Progenitor cell of endocrine pancreas (in vitro differentiated cells): Measurements from ENCODE around the gene THPO. TPM values are rescaled to one million over a fixed set of nuclear protein-coding genes. Genes with fewer than 3 reads are reported as not detected.

ENCODE experiments used
- DNase-seq: peaks from one replicate; pipeline ENCODE4 v3.0.0; 2021; ENCODE audit warnings: low spot score; ENCODE audit not compliant: unreplicated experiment
- H3K27ac Mint-ChIP-seq: 2 replicates; pipeline ENCODE4 v1.8.0; 2021; ENCODE audit warnings: mild to moderate bottlenecking, moderate library complexity, mixed read lengths
- H3K27me3 Mint-ChIP-seq: 2 replicates; pipeline ENCODE4 v1.8.0; 2021; ENCODE audit warnings: mixed read lengths
- H3K36me3 Mint-ChIP-seq: 2 replicates; pipeline ENCODE4 v1.8.0; 2022; ENCODE audit warnings: mixed read lengths; ENCODE audit not compliant: insufficient read depth
- H3K4me1 Mint-ChIP-seq: 2 replicates; pipeline ENCODE4 v1.8.0; 2021; ENCODE audit warnings: low read depth, mixed read lengths
- H3K4me3 Mint-ChIP-seq: 2 replicates; pipeline ENCODE4 v1.8.0; 2021; ENCODE audit warnings: low read depth, mild to moderate bottlenecking, moderate library complexity, mixed read lengths
- H3K9me3 Mint-ChIP-seq: 2 replicates; pipeline ENCODE4 v1.8.0; 2021; ENCODE audit warnings: low read depth, mixed read lengths
- CTCF ChIP-seq: fragments of 200-600 bp; sonication (generic); IDR thresholded peaks from one replicate; pipeline ENCODE4 v1.5.0; 2021; ENCODE audit warnings: antibody characterized with exemption, mild to moderate bottlenecking; ENCODE audit not compliant: unreplicated experiment
- total RNA-seq: library from RNA; stranded (reverse); gene quantifications from 2 replicates; pipeline ENCODE4 v1.2.1, GENCODE V29; 2021

THPO gene
- total RNA-seq, 1 donor from 2014 or later, result 7.1 TPM

GRCh38 chr3:184349563-184350470 lies 28.2 kb downstream of the THPO start:
- no peak overlapping the region for H3K4me3 Mint-ChIP-seq

GRCh38 chr3:184348057-184348382 lies 30.0 kb downstream of the THPO start:
- H3K4me3 Mint-ChIP-seq, result no peak overlapping the region
- TF ChIP-seq CTCF, result no peak
- H3K27ac Mint-ChIP-seq, result no peak overlapping the region
- peaks cover 25% of the 10 kb centered on the region for H3K4me1 Mint-ChIP-seq
- peaks cover 18% of the 10 kb centered on the region for H3K36me3 Mint-ChIP-seq
- DNase-seq, result no peak
- H3K9me3 Mint-ChIP-seq, result no peaks in the 10 kb centered on the region
- peaks cover 26% of the 10 kb centered on the region for H3K27me3 Mint-ChIP-seq

More at GRCh38 chr3:184349563-184350470, 28.2 kb downstream of the THPO start:
- Mint-ChIP-seq H3K9me3 (no peaks in the 10 kb centered on the region), H3K27me3 (peaks cover 26% of the 10 kb centered on the region), H3K4me1 (peaks cover 25% of the 10 kb centered on the region), H3K27ac (peak overlapping the region; percentile 70), H3K36me3 (peaks cover 18% of the 10 kb centered on the region)
- TF ChIP-seq CTCF, result no peak
- no peak for DNase-seq

GRCh38 chr3:184347321-184348056 lies 30.5 kb downstream of the THPO start:
- Mint-ChIP-seq H3K27me3 (peaks cover 25% of the 10 kb centered on the region), H3K4me3 (no peak overlapping the region), H3K4me1 (peaks cover 25% of the 10 kb centered on the region), H3K27ac (no peak overlapping the region), H3K36me3 (peaks cover 21% of the 10 kb centered on the region), H3K9me3 (no peaks in the 10 kb centered on the region)
- no peak for DNase-seq
- no peak for TF ChIP-seq CTCF

- DNase-seq, result no peak
- Mint-ChIP-seq H3K4me1 (peaks cover 21% of the 10 kb centered on the region), H3K27me3 (peaks cover 18% of the 10 kb centered on the region), H3K4me3 (no peak overlapping the region), H3K27ac (no peak overlapping the region), H3K36me3 (peaks cover 16% of the 10 kb centered on the region), H3K9me3 (no peaks in the 10 kb centered on the region)
- no peak for TF ChIP-seq CTCF
Observed at GRCh38 chr3:184346480-184347190, 31.4 kb downstream of the THPO start.
